GM21367 (cell line): Measurements from ENCODE around the gene PCCA.
"Not testable (repeated sequence)": the region's sequence is repeated elsewhere in the genome, so short reads cannot be mapped to it uniquely, and the experiment has no call there.

Experiments used
- ATAC-seq: cut with Tn5 transposase; IDR thresholded peaks from one replicate; pipeline ENCODE4 v1.9.1; 2021; ENCODE audit not compliant: unreplicated experiment

Gene PCCA

GRCh38 chr13:100182900-100183490, 94.1 kb downstream of the PCCA start:
- no peak for ATAC-seq

- no peak for ATAC-seq
These were observed 95.2 kb downstream of the PCCA start for GRCh38 chr13:100184095-100184494.

GRCh38 chr13:100195568-100195967, 106.7 kb downstream of the PCCA start:
- ATAC-seq, result no peak

GRCh38 chr13:100196375-100196774, 107.5 kb downstream of the PCCA start:
- ATAC-seq, result no peak

GRCh38 chr13:100197116-100197515, 108.2 kb downstream of the PCCA start:
- no peak for ATAC-seq

- ATAC-seq, result no peak
These were observed 108.9 kb downstream of the PCCA start for GRCh38 chr13:100197591-100198365.

GRCh38 chr13:100203696-100204367, 114.9 kb downstream of the PCCA start:
- ATAC-seq, result no peak

- ATAC-seq, result no peak
These were observed 119.1 kb downstream of the PCCA start for GRCh38 chr13:100208002-100208401.

- no peak for ATAC-seq
These were observed 119.7 kb downstream of the PCCA start for GRCh38 chr13:100208626-100209025.

- ATAC-seq, result no peak
These were observed 121.2 kb downstream of the PCCA start for GRCh38 chr13:100209857-100210825.

- ATAC-seq, result no peak
These were observed 122.3 kb downstream of the PCCA start for GRCh38 chr13:100211016-100211710.

GRCh38 chr13:100212904-100213553, 124.1 kb downstream of the PCCA start:
- no peak for ATAC-seq

GRCh38 chr13:100213576-100213975, 124.7 kb downstream of the PCCA start:
- ATAC-seq, result no peak

GRCh38 chr13:100214886-100215285, 126.0 kb downstream of the PCCA start:
- ATAC-seq, result no peak

GRCh38 chr13:100221166-100221565, 132.3 kb downstream of the PCCA start:
- ATAC-seq, result no peak

GRCh38 chr13:100223966-100224530, 135.2 kb downstream of the PCCA start:
- not testable (repeated sequence) for ATAC-seq

- ATAC-seq, result no peak
These were observed 140.7 kb downstream of the PCCA start for GRCh38 chr13:100229603-100230002.

GRCh38 chr13:100230769-100231149, 141.9 kb downstream of the PCCA start:
- no peak for ATAC-seq

GRCh38 chr13:100231176-100231575, 142.3 kb downstream of the PCCA start:
- ATAC-seq, result no peak

- ATAC-seq, result no peak
These were observed 145.1 kb downstream of the PCCA start for GRCh38 chr13:100234006-100234405.
